ENCODE results near the gene MAMDC2.

The MAMDC2 gene

GRCh38 chr9:70064496-70064895 lies 20.8 kb downstream of the MAMDC2 start:
- DNase-seq (ENCODE audit: low spot score), result no peak

GRCh38 chr9:70065572-70065971 lies 21.9 kb downstream of the MAMDC2 start:
- no peak for DNase-seq (ENCODE audit: low spot score)

DNA sequence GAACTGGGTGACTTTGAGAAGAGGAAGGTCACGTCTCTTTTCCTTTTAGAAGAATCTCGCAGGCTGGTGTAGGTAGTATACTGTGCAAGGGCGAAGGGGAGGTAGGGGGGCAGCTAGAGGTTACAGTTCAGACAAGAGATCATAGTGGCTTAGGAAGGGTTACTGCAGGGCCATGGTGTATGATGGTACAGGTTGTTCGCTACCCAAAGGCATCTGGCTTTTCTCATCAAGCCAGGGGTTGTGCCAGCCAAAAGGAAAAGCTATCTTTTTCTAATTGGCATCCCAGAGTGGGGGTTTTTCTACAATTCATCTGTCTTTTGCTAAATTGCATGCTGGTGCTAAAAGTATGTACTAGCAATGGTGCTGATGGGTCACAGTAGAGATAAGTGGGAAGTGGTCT lies 22.8 kb downstream of the MAMDC2 start:
- no peak for DNase-seq (ENCODE audit: low spot score)

DNA sequence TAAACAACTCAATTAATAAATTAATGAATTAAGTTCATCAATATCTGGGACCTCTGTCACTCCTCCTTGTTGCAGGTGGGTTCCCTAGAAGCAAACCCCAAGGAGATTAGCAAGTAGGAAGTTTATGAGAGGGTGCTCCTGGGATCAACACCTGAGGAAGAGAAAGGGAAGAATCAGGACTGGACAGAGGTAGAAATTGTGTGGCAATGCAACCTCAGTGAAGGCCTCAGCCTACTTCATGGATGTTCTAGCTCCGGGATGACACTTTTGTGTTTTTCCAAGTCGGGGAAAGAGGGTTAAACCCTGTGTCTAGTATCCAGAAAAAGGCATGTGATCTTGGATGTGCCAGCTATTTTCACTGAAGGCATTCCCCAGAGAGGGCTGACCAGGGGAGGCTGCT lies 23.2 kb downstream of the MAMDC2 start:
- DNase-seq (ENCODE audit: low spot score), result no peak

- no peak for DNase-seq (ENCODE audit: low spot score)
Observed at GRCh38 chr9:70069704-70070103, 26.1 kb downstream of the MAMDC2 start.

GRCh38 chr9:70073193-70073592 lies 29.5 kb downstream of the MAMDC2 start:
- no peak for DNase-seq (ENCODE audit: low spot score)

DNA sequence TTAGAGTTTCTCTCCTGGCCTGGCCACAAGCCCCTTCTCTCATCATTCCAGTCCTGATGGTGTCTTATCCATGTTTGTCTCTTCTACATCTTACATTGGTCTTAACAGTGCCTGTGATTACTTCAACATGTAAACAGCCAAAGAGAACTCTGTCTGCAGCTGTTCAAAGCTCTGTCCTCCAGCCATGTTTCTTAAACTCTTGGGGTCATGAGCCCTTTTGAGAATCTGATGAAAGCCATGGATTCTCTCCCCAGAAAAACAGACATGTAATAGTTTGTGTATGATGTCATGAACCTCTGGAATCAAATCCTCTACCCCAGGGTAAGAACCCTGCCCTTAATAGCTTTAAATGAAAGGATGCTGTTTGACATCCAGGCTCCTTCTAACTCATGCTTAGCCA lies 30.1 kb downstream of the MAMDC2 start:
- DNase-seq (ENCODE audit: low spot score), result no peak

- DNase-seq (ENCODE audit: low spot score), result no peak
Observed at GRCh38 chr9:70076678-70077077, 33.0 kb downstream of the MAMDC2 start.

DNA sequence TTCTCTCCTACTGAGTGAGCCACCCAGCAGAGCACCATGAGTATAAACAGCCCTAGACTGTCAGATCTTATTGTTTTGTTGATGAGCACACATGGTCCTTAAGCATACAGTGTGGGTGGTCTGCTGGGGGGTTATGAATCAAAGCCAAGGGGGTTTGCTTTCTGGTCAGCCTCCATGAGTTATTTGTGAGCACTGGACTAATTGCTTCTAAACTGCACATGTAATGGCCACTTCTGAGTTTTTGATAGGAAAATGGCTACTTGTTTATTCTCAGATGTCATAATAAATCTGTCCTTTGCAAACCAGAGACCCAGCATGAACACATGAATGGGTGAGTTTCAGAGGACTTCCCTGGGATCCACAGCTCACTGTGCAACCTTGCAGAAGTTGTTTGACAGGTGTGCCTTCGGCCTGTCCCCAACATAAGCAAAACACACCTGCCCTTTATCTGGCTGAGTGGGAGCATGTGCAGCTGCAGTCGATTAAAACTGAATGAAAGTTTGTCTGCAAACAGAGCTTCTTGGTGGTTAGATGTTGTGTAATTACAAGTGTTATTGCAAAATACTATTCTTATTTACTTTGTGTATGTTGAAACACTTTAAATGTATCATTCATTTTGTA lies 35.9 kb downstream of the MAMDC2 start:
- no peak for DNase-seq (ENCODE audit: low spot score)

- DNase-seq (ENCODE audit: low spot score), result peak; percentile 52
Observed at GRCh38 chr9:70080481-70081119, 37.0 kb downstream of the MAMDC2 start.

- DNase-seq (ENCODE audit: low spot score), result peak; percentile 82
Observed at GRCh38 chr9:70081120-70081495, 37.5 kb downstream of the MAMDC2 start.

DNA sequence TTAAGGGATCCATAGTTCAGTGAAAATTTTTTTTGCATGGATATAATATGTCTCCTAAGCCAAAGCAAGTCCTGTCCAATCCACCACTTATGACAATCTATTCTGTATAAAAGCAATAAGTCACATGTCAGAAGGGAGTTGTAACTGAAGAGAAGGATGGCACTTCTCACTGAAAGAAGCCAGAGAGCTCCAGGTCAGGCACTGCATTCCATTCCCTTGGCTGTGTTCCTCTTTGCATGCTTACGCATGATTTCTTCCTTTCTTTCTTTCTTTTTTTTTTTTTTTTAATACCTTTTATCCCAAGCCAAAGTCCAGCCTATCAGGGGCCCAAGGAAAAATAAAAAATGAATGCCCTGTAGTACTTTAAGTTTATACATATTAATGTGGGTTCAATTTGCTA lies 39.8 kb downstream of the MAMDC2 start:
- DNase-seq (ENCODE audit: low spot score), result peak; percentile 23

- peak; percentile 17 for DNase-seq (ENCODE audit: low spot score)
Observed at GRCh38 chr9:70085241-70085640, 41.6 kb downstream of the MAMDC2 start.

DNA sequence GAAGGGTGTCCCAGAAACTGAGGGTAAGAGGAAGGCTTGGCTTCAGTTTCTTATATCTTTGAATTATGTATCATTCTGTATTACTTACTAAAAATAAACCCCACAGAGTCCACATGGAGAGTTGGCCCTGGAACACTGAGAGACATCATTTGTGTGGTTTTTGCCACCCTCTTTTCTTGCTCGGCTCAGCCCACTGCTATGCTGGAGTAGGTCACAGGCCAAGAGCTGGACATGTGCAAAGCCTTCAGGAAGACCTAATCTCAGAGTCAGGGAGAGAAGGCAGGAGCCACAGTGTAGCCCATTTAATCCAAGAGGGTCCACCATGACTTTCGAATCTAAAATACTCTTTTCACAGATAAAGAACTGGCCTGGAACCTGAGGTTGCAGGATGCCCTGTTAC lies 47.5 kb downstream of the MAMDC2 start:
- no peak for DNase-seq (ENCODE audit: low spot score)

DNA sequence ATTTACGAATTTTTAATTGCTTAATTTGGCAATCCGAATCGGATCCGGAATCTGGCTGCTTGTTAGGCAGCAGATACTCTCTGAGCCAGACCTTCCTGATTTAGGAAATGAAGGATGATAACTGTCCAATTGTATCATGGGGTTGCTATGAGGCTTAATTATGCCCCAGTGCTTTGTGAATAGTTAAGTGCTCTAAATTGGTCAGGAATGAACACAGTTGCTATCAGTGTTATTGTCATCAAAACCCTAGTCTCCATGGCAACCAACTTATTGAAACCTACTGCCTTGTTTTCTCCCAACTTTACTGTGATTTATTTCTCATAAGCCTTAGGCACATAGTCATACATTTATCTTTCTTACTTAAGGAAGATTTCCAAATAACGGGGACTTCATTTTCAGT lies 47.9 kb downstream of the MAMDC2 start:
- DNase-seq (ENCODE audit: low spot score), result peak; percentile 14

DNA sequence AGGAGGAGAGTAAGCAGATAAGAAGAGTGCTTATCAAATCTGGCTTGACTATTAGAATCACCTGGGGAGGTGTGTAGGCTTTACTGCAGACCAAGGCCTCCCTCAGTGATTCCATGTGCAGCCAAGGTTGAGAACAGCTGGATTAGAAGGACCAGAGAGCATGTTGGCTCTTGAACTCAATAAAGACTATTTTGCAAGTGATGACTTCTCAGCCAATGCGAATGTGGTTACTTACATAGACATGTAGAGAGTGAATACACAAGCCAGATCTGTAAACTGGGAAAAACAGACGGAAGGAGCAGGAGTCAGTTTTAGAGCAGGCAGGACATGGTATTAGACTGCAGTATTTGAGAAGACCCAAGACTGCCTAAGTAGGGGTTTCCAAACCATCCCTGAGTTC lies 48.5 kb downstream of the MAMDC2 start:
- no peak for DNase-seq (ENCODE audit: low spot score)

- DNase-seq (ENCODE audit: low spot score), result peak; percentile 17
Observed at GRCh38 chr9:70093095-70093494, 49.4 kb downstream of the MAMDC2 start.

GRCh38 chr9:70093944-70094343 lies 50.3 kb downstream of the MAMDC2 start:
- peak; percentile 27 for DNase-seq (ENCODE audit: low spot score)

GRCh38 chr9:70094747-70095146 lies 51.1 kb downstream of the MAMDC2 start:
- DNase-seq (ENCODE audit: low spot score), result no peak

- DNase-seq (ENCODE audit: low spot score), result no peak
Observed at GRCh38 chr9:70097187-70097586, 53.5 kb downstream of the MAMDC2 start.

- DNase-seq (ENCODE audit: low spot score), result no peak
Observed at GRCh38 chr9:70100362-70100761, 56.7 kb downstream of the MAMDC2 start.

DNA sequence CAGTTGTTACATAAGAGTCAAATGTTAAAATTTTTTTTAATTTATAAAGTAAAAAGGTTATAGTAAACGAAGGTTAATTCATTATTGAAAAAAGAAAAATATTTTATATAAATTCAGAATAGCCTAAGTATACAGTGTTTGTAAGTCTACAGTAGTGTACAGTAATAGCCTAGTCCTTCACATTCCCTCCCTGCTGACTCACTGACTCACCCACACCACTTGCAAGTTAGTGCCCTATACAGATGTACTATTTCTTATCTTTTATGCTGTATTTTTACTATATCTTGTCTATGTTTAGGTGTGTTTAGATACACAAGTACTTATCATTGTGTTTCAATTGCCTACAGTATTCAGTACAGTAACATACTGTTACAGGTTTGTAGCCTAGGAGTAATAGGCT lies 57.6 kb downstream of the MAMDC2 start:
- peak; percentile 33 for DNase-seq (ENCODE audit: low spot score)

DNA sequence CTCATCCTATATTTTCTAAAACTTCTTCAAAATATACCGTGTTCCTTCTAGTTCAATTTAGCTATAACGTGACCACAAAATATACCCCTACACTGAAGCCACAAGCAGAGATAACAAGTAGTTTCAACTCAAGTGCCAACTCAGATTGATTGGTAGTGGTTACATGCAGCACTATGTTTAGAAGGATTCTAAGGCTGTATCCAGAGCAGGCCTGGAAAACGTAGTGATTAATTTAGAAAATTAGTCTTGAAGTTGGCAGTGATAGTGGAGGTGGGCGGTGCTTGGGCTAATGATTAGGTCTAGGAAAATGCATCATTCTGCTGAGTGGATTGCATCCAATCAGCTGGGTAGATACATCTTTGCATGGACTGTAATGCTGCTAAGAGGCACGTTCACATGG lies 61.5 kb downstream of the MAMDC2 start:
- DNase-seq (ENCODE audit: low spot score), result no peak

DNA sequence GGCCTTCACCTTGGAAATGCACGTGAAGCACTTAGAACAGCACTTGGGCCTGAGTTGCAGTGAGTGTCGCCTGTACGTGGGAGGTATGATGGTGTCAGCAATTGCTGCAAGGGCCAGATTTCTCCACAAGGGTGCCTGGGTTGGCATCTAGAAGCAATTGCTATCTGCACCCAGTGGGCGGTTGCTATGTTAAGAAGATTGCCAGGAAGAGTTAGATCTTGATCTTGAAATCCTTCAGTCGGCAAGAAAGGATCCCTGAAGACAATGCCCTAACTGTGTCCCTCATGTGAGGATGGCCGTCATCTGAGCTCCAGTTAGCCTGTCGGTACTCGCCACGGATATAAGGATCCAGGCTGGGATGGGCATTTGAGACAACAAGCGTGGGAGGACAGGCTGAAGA lies 62.9 kb downstream of the MAMDC2 start:
- no peak for DNase-seq (ENCODE audit: low spot score)

Data from kidney tubule cell (primary cell).